Mesenchymal stem cell (in vitro differentiated cells and primary cell): ENCODE results near the gene SCAPER.

Experiments
- DNase-seq: peaks from one replicate; pipeline ENCODE4 v3.0.0-alpha.2; 2013
- H2AFZ ChIP-seq: one replicate; pipeline ENCODE4 v1.6.1; 2013; ENCODE audit warnings: low read depth, mild to moderate bottlenecking, control low read depth, inconsistent platforms, low read length, moderate library complexity
- H2AK5ac ChIP-seq: 2 replicates; pipeline ENCODE4 v1.6.1; 2013; ENCODE audit warnings: low read length, moderate library complexity, mild to moderate bottlenecking, inconsistent platforms; ENCODE audit not compliant: severe bottlenecking
- H2BK120ac ChIP-seq: one replicate; pipeline ENCODE4 v1.6.1; 2013; ENCODE audit warnings: low read depth, mild to moderate bottlenecking, inconsistent platforms, low read length, moderate library complexity
- H2BK12ac ChIP-seq, 2 experiments: one replicate each; pipeline ENCODE4 v1.6.1; 2013; ENCODE audit warnings: inconsistent platforms in 2 of 2, low read length in 2 of 2, mild to moderate bottlenecking in 2 of 2, moderate library complexity in 2 of 2, control low read depth in 1 of 2
- H2BK15ac ChIP-seq: one replicate; pipeline ENCODE4 v1.6.1; 2013; ENCODE audit warnings: mild to moderate bottlenecking, low read depth, inconsistent platforms; ENCODE audit not compliant: poor library complexity, severe bottlenecking
- H2BK5ac ChIP-seq: 2 replicates; pipeline ENCODE4 v1.6.1; 2013; ENCODE audit warnings: low read depth, mild to moderate bottlenecking, low read length, control low read depth, inconsistent platforms; ENCODE audit not compliant: poor library complexity, severe bottlenecking
- H3K14ac ChIP-seq, 2 experiments: one replicate each; pipeline ENCODE4 v1.6.1; 2013; ENCODE audit warnings: inconsistent platforms in 2 of 2, low read length in 2 of 2, control low read depth in 1 of 2, mild to moderate bottlenecking in 1 of 2, moderate library complexity in 1 of 2
- H3K18ac ChIP-seq, 2 experiments: one replicate each; pipeline ENCODE4 v1.6.1; 2013; ENCODE audit warnings: inconsistent platforms in 2 of 2, low read length in 2 of 2, control low read depth in 1 of 2, low read depth in 1 of 2, mild to moderate bottlenecking in 1 of 2
- H3K23ac ChIP-seq, 2 experiments: one replicate each; pipeline ENCODE4 v1.6.1; 2013; ENCODE audit warnings: inconsistent platforms in 2 of 2, low read length in 2 of 2, mild to moderate bottlenecking in 2 of 2, moderate library complexity in 2 of 2, control low read depth in 1 of 2
- H3K27ac ChIP-seq: 2 replicates; pipeline ENCODE4 v1.5.1; 2013; ENCODE audit warnings: mild to moderate bottlenecking, moderate library complexity, low read length, control low read depth, inconsistent platforms; ENCODE audit not compliant: poor library complexity, severe bottlenecking
- H3K27me3 ChIP-seq, 2 experiments: 2 replicates each; pipeline versions ENCODE4 v1.6.1 to v1.7.0; 2013; ENCODE audit warnings: low read length in 2 of 2, mild to moderate bottlenecking in 2 of 2, moderate library complexity in 2 of 2, control low read depth in 1 of 2, inconsistent platforms in 1 of 2; ENCODE audit not compliant: control insufficient read depth in 1 of 2, insufficient read depth in 1 of 2
- H3K36me3 ChIP-seq, 2 experiments: 2 replicates each; pipeline versions ENCODE4 v1.6.1 to v1.7.0; 2013; ENCODE audit warnings: low read length in 2 of 2, control low read depth in 1 of 2, inconsistent platforms in 1 of 2, low read depth in 1 of 2, mild to moderate bottlenecking in 1 of 2; ENCODE audit not compliant: insufficient read depth in 2 of 2, control insufficient read depth in 1 of 2
- H3K4ac ChIP-seq, 2 experiments: one replicate each; pipeline ENCODE4 v1.6.1; 2013; ENCODE audit warnings: inconsistent platforms in 2 of 2, low read length in 2 of 2, mild to moderate bottlenecking in 2 of 2, moderate library complexity in 2 of 2, control low read depth in 1 of 2, low read depth in 1 of 2
- H3K4me1 ChIP-seq: 2 replicates; pipeline ENCODE4 v1.6.1; 2013; ENCODE audit warnings: low read depth, low read length, control low read depth; ENCODE audit not compliant: control insufficient read depth, insufficient read depth
- H3K4me2 ChIP-seq: 2 replicates; pipeline ENCODE4 v1.6.1; 2013; ENCODE audit warnings: low read length, mild to moderate bottlenecking, inconsistent platforms; ENCODE audit not compliant: poor library complexity, severe bottlenecking
- H3K4me3 ChIP-seq, 2 experiments: 2 replicates each; pipeline versions ENCODE4 v1.5.1 to v1.7.0; 2013; ENCODE audit warnings: low read length in 2 of 2, mild to moderate bottlenecking in 2 of 2, control low read depth in 1 of 2, low read depth in 1 of 2; ENCODE audit not compliant: insufficient read depth in 1 of 2
- H3K79me1 ChIP-seq: replicated peaks from 2 replicates; pipeline ENCODE4 v1.6.1; 2013; ENCODE audit warnings: mild to moderate bottlenecking, control low read depth, low read length, inconsistent platforms; ENCODE audit not compliant: poor library complexity, severe bottlenecking
- H3K9ac ChIP-seq: 2 replicates; pipeline ENCODE4 v1.7.0; 2013; ENCODE audit warnings: mild to moderate bottlenecking, low read length, moderate library complexity
- H3K9me3 ChIP-seq: 2 replicates; pipeline ENCODE4 v1.7.0; 2013; ENCODE audit warnings: mild to moderate bottlenecking, low read length; ENCODE audit not compliant: control insufficient read depth
- H4K8ac ChIP-seq: one replicate; pipeline ENCODE4 v1.6.1; 2013; ENCODE audit warnings: inconsistent platforms, mild to moderate bottlenecking, low read length, moderate library complexity
- H4K91ac ChIP-seq: one replicate; pipeline ENCODE4 v1.6.1; 2013; ENCODE audit warnings: mild to moderate bottlenecking, low read length, inconsistent platforms
- WGBS: methylation state at CpG from one replicate; pipeline ENCODE4 v1.1.7; 2013; ENCODE audit warnings: mixed read lengths; 5-methylcytosine and 5-hydroxymethylcytosine counted together

SCAPER gene

GRCh38 chr15:76346669-76347481 lies 558.3 kb downstream of the SCAPER start:
- Histone ChIP-seq H3K36me3 (no peaks in the 10 kb centered on the region), H2BK15ac (peak overlapping the region; percentile 69), H3K4me1 (peaks cover 24% of the 10 kb centered on the region), H4K8ac (peak overlapping the region; percentile 23), H2BK120ac (no peak overlapping the region), H3K9me3 (no peaks in the 10 kb centered on the region), H3K18ac (no peak overlapping the region), H3K27me3 (peaks cover 49 to 60% of the 10 kb centered on the region in 2 experiments), H2BK12ac (no peak overlapping the region), H3K4ac (no peak overlapping the region), H2BK5ac (no peak overlapping the region), H3K14ac (peak overlapping the region in 1 of 2 experiments; percentile 32), H3K79me1 (peaks cover 1% of the 10 kb centered on the region), H2AFZ (no peak overlapping the region), H3K27ac (no peak overlapping the region), H4K91ac (no peak overlapping the region), H3K4me3 (peak overlapping the region; percentile 54 to 68), H3K9ac (peak overlapping the region; percentile 18), H2AK5ac (no peak overlapping the region), H3K4me2 (peak overlapping the region; percentile 100), H3K23ac (peak overlapping the region in 1 of 2 experiments; percentile 69)
- 1% methylated on average over 66 of the region's 74 CpGs for WGBS
- peak; percentile 51 for DNase-seq

- Histone ChIP-seq H3K14ac (no peak overlapping the region), H2BK15ac (peak overlapping the region; percentile 69), H3K9ac (peak overlapping the region; percentile 18), H2BK120ac (no peak overlapping the region), H3K4me1 (peaks cover 31% of the 10 kb centered on the region), H3K23ac (peak overlapping the region; percentile 32 to 41), H3K36me3 (no peaks in the 10 kb centered on the region), H3K79me1 (peaks cover 1% of the 10 kb centered on the region), H3K4ac (no peak overlapping the region), H3K9me3 (no peaks in the 10 kb centered on the region), H3K18ac (no peak overlapping the region), H2BK12ac (no peak overlapping the region), H4K8ac (peak overlapping the region; percentile 9), H4K91ac (no peak overlapping the region), H2BK5ac (no peak overlapping the region), H3K27me3 (peaks cover 57 to 67% of the 10 kb centered on the region in 2 experiments), H2AK5ac (no peak overlapping the region), H3K4me3 (peak overlapping the region; percentile 51 to 68), H3K4me2 (peak overlapping the region; percentile 100), H3K27ac (no peak overlapping the region), H2AFZ (no peak overlapping the region)
- under 1% methylated on average over 52 of the region's 65 CpGs for WGBS
- no peak for DNase-seq
Observed at GRCh38 chr15:76345880-76346668, 559.1 kb downstream of the SCAPER start.

- H4K91ac ChIP-seq = no peak overlapping the region
- H3K27me3 ChIP-seq = peaks cover 62 to 73% of the 10 kb centered on the region in 2 experiments
- H3K4ac ChIP-seq = no peak overlapping the region
- peak overlapping the region in 1 of 2 experiments; percentile 32 for H3K23ac ChIP-seq
- no peak overlapping the region for H3K27ac ChIP-seq
- no peak overlapping the region for H3K14ac ChIP-seq
- peaks cover 36% of the 10 kb centered on the region for H3K4me1 ChIP-seq
- no peak overlapping the region for H2BK5ac ChIP-seq
- H3K36me3 ChIP-seq = no peaks in the 10 kb centered on the region
- H3K79me1 ChIP-seq = peaks cover 1% of the 10 kb centered on the region
- no peak overlapping the region for H3K4me2 ChIP-seq
- H4K8ac ChIP-seq = no peak overlapping the region
- H2AFZ ChIP-seq = no peak overlapping the region
- no peak overlapping the region for H3K18ac ChIP-seq
- H2BK120ac ChIP-seq = no peak overlapping the region
- H2BK12ac ChIP-seq = no peak overlapping the region
- H3K9me3 ChIP-seq = no peaks in the 10 kb centered on the region
- no peak overlapping the region for H2BK15ac ChIP-seq
- no peak for DNase-seq
- no peak overlapping the region for H2AK5ac ChIP-seq
- 4% methylated on average over 7 of the region's 7 CpGs for WGBS
- no peak overlapping the region for H3K4me3 ChIP-seq
- H3K9ac ChIP-seq = no peak overlapping the region
Observed at GRCh38 chr15:76345583-76345879, 559.6 kb downstream of the SCAPER start.

- no peak overlapping the region for H2BK5ac ChIP-seq
- H3K79me1 ChIP-seq = peaks cover 1% of the 10 kb centered on the region
- no peak overlapping the region for H3K14ac ChIP-seq
- H4K8ac ChIP-seq = no peak overlapping the region
- H3K27me3 ChIP-seq = peaks cover 67 to 78% of the 10 kb centered on the region in 2 experiments
- 22% methylated on average over 2 of the region's 3 CpGs for WGBS
- DNase-seq = no peak
- no peak overlapping the region for H2AK5ac ChIP-seq
- H3K18ac ChIP-seq = no peak overlapping the region
- H3K36me3 ChIP-seq = no peaks in the 10 kb centered on the region
- H2AFZ ChIP-seq = no peak overlapping the region
- H3K4me2 ChIP-seq = no peak overlapping the region
- H4K91ac ChIP-seq = no peak overlapping the region
- H2BK120ac ChIP-seq = no peak overlapping the region
- H3K4me3 ChIP-seq = no peak overlapping the region
- H3K9ac ChIP-seq = no peak overlapping the region
- H2BK15ac ChIP-seq = no peak overlapping the region
- H3K4me1 ChIP-seq = peaks cover 41% of the 10 kb centered on the region
- H3K23ac ChIP-seq = no peak overlapping the region
- no peak overlapping the region for H3K27ac ChIP-seq
- H3K4ac ChIP-seq = no peak overlapping the region
- no peak overlapping the region for H2BK12ac ChIP-seq
- H3K9me3 ChIP-seq = no peaks in the 10 kb centered on the region
Observed at GRCh38 chr15:76344893-76345582, 560.1 kb downstream of the SCAPER start.
